GM21447 (cell line): ENCODE results near the gene LRP1B.
"Not testable (repeated sequence)": the region's sequence is repeated elsewhere in the genome, so short reads cannot be mapped to it uniquely, and the experiment has no call there.

Experiments used
- ATAC-seq: cut with Tn5 transposase; IDR thresholded peaks from one replicate; pipeline ENCODE4 v1.9.1; 2021; ENCODE audit not compliant: unreplicated experiment

LRP1B gene

DNA sequence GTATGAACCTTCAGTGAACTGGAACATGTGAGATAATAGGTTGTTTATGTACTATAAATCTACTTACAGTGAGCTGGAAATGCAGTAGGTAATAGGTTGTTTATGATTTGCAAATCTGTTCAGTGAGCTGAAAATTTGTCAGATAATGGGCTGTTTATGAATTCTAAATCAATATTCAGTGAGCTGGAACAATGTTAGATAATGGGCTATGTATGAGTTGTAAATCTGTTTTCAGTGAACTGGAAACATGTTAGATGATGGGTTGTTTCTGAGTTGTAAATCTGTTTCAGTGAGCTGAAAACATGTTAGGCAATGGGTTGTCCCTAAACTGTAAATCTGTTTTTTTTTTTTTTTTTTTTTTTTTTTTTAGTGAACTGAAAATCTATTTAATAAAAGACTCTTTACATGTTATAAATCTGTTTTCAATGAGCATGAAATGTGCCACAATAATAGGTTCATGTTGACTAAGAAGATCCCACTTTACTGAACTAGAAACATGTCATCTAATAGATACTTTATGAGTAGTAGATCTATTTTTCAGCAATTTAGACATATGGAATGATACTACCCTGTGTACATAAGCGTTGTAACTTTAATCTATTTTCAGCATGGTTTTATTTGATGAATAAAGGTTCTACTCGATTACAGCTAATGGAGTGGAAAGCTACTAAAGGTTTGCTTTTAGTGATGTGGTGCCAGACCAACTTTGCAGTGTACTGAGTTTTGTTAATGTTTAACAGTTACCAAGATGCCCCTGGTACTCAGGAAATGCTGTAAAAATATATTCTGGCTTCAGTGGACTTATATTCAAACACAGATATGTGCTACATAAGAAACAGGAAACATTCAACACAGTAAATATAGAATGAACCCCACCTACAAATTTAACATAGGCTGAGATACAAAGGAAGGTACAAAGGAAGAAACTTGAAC lies 1471.8 kb downstream of the LRP1B start:
- no peak for ATAC-seq

DNA sequence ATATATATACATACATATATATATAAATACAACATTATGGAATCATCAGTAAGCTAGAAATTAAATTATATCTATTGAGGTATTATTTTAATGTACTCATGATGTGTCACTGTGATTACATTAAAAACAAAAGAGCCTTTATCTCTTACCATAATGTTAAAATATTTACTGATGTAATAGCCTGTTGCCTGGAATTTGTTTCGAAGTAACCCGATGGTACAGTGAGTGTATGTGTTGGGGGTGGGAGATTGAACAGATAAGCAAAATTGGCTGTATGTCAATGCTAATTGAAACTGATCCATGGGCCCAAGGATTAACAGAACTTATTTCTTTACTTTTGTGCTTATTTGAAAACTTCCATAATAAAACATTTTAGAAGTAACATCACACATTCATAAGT lies 1473.2 kb downstream of the LRP1B start:
- ATAC-seq = no peak

DNA sequence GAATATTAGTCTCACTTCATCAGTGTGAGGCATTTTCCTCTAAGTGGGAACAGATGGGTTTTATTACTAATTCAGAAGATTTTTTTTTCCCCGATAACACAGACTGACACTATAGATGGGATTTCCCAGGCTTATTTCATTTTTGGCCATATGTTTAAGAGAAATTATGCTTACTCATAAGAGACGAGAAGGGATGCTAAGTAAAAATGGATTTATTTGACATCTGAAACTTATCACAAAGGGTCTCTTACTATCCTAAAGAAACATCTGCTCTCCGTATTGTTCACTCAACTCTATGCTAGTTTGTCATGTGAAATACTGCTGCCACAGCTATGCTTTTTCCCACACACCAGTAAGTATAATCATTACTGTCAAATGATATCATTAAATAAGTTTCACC lies 1476.3 kb downstream of the LRP1B start:
- ATAC-seq = no peak

DNA sequence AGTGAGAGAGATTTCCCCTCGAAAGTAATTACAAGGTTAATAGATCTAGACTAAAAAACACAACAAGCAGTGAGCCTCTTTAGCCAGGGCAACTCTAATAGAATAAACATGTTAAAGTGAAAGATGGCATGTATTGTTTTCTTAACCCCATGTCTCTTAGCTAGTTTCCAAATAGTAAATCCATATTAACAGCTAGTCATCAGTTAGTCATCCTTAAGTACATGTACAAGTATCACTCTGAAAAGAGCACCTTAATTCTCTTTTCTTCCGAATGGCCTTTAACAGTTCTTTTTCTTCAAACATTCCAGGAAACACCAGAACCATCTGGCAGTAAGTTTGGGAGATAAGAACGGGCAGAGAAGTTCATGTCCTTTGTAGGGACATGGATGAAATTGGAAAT lies 1480.0 kb downstream of the LRP1B start:
- no peak for ATAC-seq

DNA sequence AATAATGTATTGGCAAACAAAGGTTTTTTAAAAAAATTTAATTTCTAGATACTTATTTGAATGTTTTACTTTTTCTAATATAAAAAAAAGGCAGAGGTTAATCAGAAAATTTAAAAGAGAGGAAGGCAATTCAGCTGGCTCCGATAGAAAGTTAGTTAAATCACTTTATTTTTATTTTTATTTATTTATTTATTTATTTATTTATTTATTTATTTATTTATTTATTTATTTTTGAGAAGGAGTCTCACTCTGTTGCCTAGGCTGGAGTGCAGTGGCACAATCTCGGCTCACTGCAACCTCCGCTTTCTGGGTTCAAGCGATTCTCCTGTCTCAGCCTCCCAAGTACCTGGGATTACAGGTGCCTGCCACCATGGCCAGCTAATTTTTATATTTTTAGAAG lies 1480.7 kb downstream of the LRP1B start:
- not testable (repeated sequence) for ATAC-seq

DNA sequence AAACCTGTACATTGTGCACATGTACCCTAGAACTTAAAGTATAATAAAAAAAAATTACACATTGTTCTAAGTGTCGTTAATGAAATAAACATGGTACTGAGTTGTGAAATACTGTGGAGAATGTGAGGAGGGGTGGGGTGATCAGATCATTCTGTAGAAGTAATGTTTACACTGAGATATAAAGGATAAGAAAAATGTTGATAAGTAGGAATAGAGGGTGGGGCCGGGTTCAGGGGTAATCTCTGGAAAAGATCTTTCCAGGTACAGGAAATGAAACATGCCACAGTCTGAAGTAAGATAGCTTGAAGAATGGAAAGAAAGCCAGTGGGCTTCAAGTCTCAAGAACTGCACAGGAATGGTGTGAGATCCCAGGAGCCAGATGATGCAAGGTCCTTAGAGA lies 1482.4 kb downstream of the LRP1B start:
- ATAC-seq = no peak

DNA sequence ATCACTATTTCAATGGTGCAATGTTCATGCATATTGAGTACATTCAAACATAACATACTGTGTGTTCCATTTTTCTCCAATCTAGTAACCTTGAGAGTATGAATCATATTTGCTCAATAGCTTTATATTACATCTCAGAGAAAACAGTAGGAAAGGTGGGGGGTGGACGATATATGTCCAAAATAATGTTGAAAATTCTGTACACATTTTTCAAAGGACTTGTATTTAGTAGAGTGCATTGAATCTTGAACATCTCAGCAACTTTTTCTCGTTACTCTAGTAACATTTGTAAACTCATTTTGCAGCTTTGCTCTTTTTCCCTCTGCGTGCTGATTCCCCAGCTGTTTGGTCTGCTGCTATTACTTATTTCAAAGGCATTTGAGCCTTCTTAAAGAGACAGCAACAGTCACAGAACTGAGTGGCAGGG lies 1487.0 kb downstream of the LRP1B start:
- ATAC-seq = no peak

DNA sequence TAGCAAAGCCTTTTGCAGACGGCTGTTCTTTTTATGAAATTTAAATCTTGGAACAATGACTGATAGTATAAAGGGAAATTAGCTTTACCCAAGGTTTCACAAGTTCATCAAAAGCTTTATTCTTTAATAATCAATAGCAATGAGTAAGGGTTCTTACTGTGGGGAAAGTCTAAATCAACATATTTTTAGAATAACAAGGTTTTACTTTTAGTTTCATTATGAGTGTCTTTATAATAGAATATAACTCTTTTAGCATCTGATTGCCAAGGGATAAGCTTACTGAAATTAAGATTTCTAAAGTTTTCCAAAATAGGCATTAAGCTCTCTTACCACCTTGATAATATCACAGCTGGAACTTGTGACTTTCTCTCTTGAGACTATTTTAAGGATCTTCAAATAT lies 1489.7 kb downstream of the LRP1B start:
- no peak for ATAC-seq

DNA sequence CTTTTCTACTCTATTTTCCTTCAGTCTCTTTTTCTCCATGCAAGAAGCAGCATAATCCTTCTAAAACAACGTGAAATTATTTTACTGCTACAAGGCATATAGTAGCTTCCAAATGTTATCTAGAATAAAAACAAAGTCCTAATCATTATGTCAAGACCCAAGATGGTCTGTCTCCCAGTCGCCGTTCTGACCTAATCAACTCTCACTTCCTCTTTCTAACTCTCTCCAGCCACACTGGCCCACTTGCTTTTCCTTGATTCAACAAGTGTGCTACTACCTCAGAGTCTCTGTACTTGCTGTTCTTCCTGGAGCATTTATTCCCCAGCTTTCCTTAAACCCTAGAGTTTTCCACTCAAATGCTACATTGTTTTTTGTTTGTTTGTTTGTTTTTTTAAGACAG lies 1491.2 kb downstream of the LRP1B start:
- no peak for ATAC-seq

DNA sequence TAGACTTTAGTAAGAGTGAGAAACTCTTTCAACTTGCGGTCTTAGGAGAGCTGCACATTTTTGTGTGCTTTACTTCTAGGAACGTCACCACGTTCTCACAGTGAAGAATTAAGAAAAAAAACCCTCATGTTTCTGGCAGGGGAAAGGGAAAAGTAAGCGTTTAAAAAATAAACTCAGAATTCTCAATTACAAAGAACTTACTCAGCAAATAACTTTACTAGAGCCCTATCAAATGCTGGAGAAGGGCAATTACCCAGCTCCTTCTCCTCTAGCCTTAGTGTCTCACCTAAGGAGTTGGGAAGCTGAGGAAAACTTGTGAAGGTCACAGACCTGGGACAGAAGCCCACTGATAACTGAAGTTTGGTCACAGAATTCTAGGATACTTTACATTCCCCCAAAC lies 1500.3 kb downstream of the LRP1B start:
- ATAC-seq = no peak

DNA sequence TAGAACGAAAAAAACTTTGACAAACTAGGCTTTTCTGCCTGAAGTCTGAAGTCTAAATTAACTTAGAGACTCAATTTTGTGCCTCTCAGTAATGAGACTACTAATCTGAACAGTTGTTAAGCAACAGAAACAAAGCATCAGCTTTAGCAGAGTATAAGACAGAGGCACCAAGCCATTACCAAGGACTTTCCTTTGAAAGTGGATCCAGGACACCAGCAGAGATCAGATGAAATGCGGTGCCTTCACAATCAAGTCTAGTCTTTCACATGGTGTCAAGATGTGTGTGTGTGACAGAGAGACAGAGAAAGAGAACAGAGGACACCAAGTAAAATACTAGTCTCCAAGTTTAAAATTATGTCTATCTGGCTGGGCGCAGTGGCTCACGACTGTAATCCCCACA lies 1502.9 kb downstream of the LRP1B start:
- no peak for ATAC-seq

DNA sequence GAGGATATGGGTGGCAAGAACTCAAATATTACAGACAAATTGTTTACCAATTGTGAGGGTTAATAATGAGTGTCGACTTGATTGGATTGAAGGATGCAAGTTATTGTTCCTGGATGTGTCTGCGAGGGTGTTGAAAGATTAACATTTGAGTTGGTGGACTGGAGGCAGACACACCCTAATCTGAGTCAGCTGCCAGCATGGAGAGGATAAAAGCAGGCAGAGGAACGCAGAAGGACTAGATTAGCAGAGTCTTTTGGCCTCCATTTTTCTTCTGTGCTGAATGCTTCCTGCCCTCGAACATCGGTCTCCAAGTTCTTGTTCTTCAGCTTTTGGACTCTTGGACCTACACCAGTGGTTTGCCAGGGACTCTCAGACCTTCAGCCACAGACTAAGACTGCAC lies 1503.7 kb downstream of the LRP1B start:
- ATAC-seq = no peak

DNA sequence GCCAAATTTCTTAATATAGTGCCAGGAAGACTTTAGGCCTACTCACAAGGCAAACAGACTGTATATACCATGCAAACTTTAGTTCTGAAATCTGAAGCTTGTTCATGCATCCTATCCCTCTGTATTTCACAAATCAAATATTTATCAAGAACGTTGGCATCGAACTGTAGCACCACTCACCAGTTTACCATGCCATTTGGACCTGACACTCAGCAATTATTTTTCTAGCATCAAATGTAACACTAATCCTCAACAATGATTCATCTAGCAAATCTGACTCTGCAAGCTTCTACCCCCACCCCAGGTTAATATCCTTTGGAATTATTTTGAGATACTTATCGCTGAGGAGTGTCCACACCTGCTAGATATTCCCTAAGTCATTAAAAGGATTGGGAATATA lies 1506.6 kb downstream of the LRP1B start:
- no peak for ATAC-seq

DNA sequence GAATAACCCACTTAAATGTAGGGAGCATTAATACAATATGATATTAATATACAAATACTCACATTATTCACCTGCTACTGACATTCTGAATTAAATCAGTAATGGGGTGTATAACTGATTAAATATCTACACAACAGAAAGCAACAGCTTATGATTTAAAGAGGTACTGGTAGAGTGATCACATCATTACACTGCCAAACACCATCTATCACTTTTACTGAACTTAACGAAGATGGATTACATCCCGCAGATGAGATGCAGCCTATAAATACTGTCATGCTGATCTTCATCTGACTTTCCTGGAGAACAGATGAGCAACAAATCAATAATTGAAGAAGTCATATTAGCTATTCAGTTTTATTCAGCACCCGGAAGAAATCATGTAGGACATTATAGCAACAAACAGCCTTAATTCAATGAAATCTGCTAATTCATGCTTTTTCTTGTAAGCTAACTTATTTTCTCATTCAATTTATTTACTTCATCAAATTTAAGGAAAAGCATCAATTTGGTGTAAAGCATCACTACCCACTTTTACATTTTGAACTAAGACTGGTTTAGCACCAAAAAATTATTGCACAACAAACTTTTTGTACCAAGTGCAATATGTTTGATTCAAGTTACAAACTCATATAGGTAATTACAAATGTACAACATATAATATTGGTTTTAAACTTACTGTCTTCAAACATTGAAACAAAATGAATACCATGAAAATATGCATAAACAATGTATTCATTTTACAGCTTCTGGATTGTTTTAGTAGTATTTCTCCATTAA lies 1509.0 kb downstream of the LRP1B start:
- no peak for ATAC-seq

DNA sequence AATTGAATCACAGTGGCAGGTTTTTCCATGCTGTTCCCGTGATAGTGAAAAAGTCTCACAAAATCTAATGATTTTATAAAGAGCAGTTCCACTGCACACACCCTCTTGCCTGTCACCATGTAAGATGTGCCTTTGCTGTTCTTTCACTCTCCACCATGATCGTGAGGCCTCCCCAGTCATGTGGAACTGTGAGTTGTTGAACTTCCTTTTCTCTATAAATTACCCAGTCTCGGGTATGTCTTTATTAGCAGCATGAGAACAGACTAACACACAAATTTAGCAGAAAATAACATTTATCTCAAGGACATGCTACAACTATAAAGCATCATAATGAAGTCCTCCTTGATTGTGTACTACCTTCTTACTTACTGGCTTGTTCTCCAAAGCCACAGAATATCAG lies 1526.0 kb downstream of the LRP1B start:
- ATAC-seq = no peak

DNA sequence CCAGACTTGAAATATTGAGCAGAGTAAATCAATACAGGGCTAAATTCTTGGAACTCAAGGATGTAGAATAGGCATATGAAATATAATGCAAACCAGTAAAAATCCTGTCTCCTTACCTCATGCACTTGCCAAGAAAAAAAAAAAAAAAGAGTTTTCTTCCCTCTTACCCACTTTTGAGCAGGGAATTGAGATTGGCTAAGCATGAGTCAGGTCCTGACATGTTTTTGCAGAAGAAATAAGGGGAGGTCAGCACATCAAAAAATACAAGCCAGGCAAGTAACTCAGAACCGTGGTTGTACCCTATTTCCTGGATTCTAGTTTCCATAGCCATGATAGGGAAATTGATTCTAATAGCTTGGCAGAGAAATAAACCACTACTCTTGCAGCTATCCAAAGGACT lies 1526.7 kb downstream of the LRP1B start:
- ATAC-seq = no peak

DNA sequence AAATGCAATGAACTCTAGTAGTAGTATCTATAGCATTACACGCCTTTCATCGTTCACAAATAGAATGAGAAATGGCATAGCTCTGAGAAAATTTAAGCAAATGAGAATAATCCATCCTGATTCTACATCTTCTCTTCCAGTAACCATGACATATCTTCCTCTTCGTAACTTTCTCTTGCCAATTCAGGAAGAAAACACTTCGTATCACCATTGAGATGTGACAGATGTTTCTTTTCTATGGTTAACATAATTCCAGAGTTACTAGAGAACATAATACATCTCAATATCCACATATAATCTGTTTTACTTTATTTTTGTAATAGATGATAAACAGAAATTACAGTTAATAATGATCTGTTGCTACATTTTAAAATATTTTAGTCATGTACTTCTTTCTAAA lies 1527.4 kb downstream of the LRP1B start:
- no peak for ATAC-seq

DNA sequence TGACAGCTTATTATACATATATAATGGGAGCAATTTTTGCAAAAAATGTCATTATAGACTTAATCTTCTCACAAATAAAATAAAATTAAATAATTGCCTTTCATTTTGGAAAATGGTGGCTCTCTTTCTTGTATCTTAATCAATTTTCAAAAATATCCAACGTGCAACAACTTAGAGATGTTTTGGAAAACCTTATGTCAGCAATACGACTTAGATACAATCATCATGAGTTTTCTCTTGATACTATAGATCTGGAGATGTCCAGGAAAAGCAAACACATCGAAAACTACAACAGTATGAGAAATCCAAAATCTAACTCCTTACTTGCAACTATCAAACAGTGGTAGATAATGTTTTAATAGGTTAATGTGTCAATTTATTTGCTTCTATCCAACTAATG lies 1529.0 kb downstream of the LRP1B start:
- no peak for ATAC-seq

DNA sequence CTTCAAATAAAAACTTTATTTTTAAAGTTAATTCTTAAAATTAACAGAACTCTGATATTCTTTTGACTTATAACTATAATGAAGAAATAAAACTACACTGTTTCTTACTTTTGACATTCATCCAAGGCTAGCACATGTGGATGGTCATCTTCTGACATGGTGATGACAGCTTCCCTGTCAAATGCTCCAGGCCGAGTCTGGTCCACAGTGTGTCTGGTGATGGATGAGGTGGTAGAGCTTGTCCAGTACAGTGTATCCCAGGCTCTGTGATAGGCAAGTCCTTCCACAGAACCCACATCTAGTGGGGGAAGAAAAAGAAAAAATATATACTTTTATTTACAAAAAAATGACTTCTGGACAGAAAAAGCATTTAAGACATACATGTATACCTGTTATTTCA lies 1529.5 kb downstream of the LRP1B start:
- no peak for ATAC-seq

DNA sequence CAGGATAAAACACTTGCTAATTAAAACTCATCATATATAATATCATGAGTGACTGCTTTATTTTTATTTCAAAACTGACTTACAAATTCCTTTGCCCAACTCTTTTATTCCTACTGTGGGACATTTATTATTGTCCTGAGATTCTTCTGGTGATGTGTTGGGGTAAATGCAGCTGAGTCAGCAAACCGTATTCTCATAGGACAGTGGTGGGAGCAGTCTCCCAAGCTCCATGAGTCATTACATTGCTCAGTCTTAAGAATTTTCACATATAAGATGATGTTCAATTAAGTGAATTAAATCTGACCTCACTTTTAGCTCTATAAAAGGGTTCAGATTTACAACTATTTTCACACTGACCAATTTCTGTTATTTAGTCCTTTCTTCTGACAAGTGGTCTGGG lies 1530.7 kb downstream of the LRP1B start:
- ATAC-seq = no peak

DNA sequence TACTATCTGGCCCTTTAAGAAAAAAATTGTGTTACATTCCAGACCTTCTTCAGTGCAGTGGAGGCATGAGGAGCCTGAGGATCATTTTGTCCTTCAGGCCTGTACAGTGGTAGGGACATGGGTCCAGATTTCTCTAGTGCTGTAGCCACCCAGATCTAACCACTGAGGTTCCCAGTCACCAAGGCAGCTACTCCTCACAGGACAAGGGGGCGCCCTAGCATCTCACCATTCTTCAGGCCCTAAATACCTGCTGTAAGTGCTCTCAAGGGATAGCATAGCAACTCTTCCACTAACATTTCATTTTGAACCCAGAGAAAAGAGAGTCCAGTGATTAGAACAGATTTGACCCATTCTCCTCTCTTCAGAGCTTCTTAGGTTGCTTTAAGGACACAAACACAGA lies 1533.0 kb downstream of the LRP1B start:
- no peak for ATAC-seq

DNA sequence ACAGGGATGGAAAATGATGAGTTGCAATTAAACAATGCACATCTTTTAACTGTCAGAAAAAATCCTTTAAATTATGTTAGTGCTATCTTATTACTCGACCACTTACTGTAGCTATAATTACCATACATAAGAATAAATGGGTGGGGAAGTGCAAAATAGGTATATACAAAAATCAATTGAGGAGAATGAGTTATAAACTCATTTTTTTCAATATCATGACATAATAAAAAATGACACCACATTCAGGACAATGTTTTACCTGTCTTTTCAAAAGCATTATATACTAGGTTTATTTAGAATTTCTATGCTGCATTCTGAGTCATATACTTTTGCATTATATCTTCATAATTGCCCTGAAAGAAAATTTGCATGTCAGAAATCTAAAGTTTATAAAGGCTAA lies 1533.6 kb downstream of the LRP1B start:
- no peak for ATAC-seq
